Activated CD4-positive, alpha-beta memory T cell treated with anti-CD3 and anti-CD28 coated beads, Interleukin-2, amount 10 ng/mL, durations not matched to agents 7 days and 5 days (primary cell): ENCODE results near the gene HERPUD1. TPM values are rescaled to one million over a fixed set of nuclear protein-coding genes. Genes with fewer than 3 reads are reported as not detected.
"Not testable (repeated sequence)": the region's sequence is repeated elsewhere in the genome, so short reads cannot be mapped to it uniquely, and the experiment has no call there.

Source experiments
- CTCF ChIA-PET: fragments of 350-600 bp; sonication (Branson Sonifier 250); formaldehyde crosslinking; loops from one replicate; lab custom pipeline; 2021; ENCODE audit warnings: antibody characterized with exemption, inconsistent platforms; lab: Charles Lee
- POLR2A ChIA-PET: fragments of 350-600 bp; sonication (Branson Sonifier 250); formaldehyde crosslinking; loops from one replicate; lab custom pipeline; 2021; ENCODE audit warnings: antibody characterized with exemption; lab: Charles Lee
- DNase-seq: peaks from one replicate; pipeline ENCODE4 v3.0.0-alpha.2; 2020
- H3K27ac Mint-ChIP-seq: one replicate; pipeline ENCODE4 v1.8.0; 2021; ENCODE audit warnings: mild to moderate bottlenecking, mixed read lengths
- H3K27me3 Mint-ChIP-seq: one replicate; pipeline ENCODE4 v1.8.0; 2021; ENCODE audit warnings: mixed read lengths
- H3K36me3 Mint-ChIP-seq: one replicate; pipeline ENCODE4 v1.8.0; 2021; ENCODE audit warnings: low read depth, mixed read lengths
- H3K4me1 Mint-ChIP-seq: one replicate; pipeline ENCODE4 v1.8.0; 2021; ENCODE audit warnings: mixed read lengths
- H3K4me3 Mint-ChIP-seq: one replicate; pipeline ENCODE4 v1.8.0; 2021; ENCODE audit warnings: mild to moderate bottlenecking, mixed read lengths
- H3K9me3 Mint-ChIP-seq: one replicate; pipeline ENCODE4 v1.8.0; 2021; ENCODE audit warnings: mixed read lengths
- total RNA-seq, 2 experiments: library from RNA; stranded (reverse); gene quantifications; one replicate each; pipeline ENCODE4 v1.2.3, GENCODE V29; 2021

Gene HERPUD1
- total RNA-seq, 2 experiments from 2014 or later, result 166 to 171 TPM

DNA sequence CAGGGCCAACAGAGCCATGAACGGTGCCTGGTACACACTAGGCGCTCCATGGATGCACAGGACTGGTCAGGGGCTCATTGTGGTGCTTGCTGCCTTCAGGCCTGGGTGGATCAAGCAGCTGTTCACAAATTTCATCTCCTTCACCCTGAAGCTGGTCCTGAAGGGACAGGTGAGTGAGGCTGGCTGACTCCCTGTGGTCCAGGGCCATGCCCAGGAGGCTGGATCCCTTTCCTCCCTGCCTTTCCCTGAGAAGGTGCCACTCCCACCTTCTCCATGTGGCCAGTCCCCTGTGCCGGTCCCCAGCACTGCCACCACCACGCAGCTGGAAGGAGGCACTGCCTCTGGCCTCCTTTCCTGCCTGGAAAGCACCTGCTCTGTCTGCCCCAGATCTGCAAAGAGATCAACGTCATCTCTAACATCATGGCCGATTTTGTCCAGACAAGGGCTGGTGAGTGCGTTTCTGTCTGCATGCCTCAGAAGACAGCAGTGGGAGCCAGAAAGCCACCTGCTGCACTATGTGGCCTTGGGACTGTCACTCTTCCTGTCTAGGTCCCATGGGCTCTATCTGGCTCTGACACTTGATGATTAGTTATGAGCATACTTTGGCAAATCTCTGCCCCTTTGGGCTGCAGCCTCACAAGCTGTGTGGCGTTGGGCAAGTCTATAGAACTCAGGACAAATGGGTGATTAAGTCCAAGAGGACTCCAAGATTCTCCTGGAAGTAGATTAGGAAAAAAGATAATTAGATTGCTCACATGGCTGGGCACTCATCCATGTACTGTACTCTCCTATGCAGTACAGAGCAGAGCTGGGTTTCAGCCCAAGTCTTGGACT lies 39.2 kb downstream of the HERPUD1 start:
- ChIA-PET POLR2A (interaction anchor here (1.4 kb wide), 1 partner anchor 10 kb away, joined by 3 read pairs; no protein-coding TSS in a partner anchor), CTCF (interaction anchor here (1.1 kb wide), 1 partner anchor 15 kb away, joined by 5 read pairs; no protein-coding TSS in a partner anchor)
- H3K36me3 Mint-ChIP-seq, result no peaks in the 10 kb centered on the region

DNA sequence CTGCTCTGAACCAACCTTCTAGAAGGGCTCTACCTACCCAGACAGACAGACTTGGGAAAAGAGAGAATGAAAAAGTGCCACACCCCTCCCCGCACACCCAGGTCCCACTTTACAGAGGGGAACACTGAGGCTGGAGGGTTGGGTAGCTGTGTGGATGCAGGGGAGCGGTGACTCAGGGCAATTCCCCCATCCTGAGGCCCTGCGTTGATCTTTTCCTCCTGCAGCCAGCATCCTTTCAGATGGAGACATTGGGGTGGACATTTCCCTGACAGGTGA lies 39.8 kb downstream of the HERPUD1 start:
- Mint-ChIP-seq H3K27me3 (no peaks in the 10 kb centered on the region), H3K27ac (no peak overlapping the region), H3K36me3 (no peaks in the 10 kb centered on the region), H3K4me3 (no peak overlapping the region), H3K4me1 (peaks cover 20% of the 10 kb centered on the region), H3K9me3 (no peaks in the 10 kb centered on the region)
- POLR2A ChIA-PET, result no interaction called here
- DNase-seq, result no peak
- CTCF ChIA-PET, result no interaction called here

More for the DNA sequence above, 39.2 kb downstream of the HERPUD1 start:
- Mint-ChIP-seq H3K9me3 (no peaks in the 10 kb centered on the region), H3K27me3 (no peaks in the 10 kb centered on the region), H3K4me3 (no peak overlapping the region), H3K27ac (no peak overlapping the region), H3K4me1 (peaks cover 21% of the 10 kb centered on the region)
- no peak for DNase-seq

DNA sequence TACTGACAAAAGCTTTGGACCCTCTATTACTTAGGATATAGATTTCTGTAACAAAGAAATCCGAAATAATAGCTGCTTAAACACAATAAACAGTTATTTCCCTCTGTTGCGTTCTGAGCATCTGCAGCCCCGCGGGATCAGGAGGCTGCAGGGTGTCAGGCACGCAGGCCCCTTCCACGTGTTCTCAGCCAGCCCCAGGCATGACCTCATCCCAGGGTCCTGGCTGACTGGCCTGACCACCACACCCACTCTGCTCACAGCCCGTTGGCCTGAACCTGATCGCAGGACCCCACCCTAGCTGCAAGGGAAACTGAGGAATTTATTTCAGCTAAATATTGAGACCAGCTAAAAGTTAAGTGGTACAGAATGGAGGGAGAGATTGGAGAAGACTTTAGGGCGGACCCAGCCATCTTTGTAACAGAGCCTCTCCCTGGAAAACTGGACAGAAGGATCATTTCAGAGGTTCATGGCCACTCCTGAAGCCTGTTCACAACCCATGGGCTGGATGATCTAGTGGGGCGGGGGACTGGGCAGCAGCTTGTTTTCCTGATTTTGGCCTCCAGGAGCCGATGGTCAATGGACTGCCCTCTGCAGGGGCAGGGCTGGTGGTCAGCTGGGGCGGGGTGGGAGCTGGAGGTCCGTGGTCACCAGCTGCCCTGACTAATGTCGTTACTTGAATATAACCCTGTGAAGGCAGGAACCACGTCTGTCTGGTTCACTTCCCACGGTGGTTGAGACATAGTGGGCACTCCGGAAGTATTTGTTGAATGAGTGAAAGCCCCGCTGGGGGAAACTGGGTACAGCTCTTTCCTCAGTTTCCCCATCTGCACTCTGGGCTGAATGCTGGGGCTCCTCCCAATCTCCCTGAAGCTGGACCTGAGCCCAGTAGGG lies 40.7 kb downstream of the HERPUD1 start:
- CTCF ChIA-PET, result interaction anchor here (0.7 to 3.8 kb wide), 2 partner anchors 8 to 10 kb away, joined by 4 to 17 read pairs; no protein-coding TSS in a partner anchor
- H3K27me3 Mint-ChIP-seq, result no peaks in the 10 kb centered on the region
- no peaks in the 10 kb centered on the region for H3K36me3 Mint-ChIP-seq
- H3K4me3 Mint-ChIP-seq, result no peak overlapping the region
- H3K27ac Mint-ChIP-seq, result no peak overlapping the region
- no peaks in the 10 kb centered on the region for H3K9me3 Mint-ChIP-seq
- POLR2A ChIA-PET, result interaction anchor here (0.8 to 1.7 kb wide), 3 partner anchors 11 to 41 kb away, joined by 3 to 6 read pairs (median 4); partner anchors contain the start of genes HERPUD1 and NLRC5
- H3K4me1 Mint-ChIP-seq, result peaks cover 20% of the 10 kb centered on the region
- no peak for DNase-seq

DNA sequence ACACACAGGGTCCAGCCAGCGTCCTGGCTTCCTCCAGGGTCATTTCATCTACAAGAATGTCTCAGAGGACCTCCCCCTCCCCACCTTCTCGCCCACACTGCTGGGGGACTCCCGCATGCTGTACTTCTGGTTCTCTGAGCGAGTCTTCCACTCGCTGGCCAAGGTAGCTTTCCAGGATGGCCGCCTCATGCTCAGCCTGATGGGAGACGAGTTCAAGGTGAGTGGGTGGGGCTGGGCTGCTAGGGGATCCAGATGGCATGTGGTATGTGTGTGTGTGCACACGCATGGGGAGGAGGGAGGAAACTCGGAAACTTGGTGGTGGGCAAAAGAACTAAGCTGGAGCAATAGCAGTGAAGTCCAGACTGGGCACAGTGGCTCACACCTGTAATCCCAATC lies 41.4 kb downstream of the HERPUD1 start:
- DNase-seq, result no peak
- POLR2A ChIA-PET, result interaction anchor here (1.7 kb wide), 1 partner anchor 42 kb away, joined by 6 read pairs; the partner anchor contains the start of gene HERPUD1
- CTCF ChIA-PET, result interaction anchor here (3.8 kb wide), 1 partner anchor 9 kb away, joined by 17 read pairs; no protein-coding TSS in a partner anchor
- H3K4me3 Mint-ChIP-seq, result no peak overlapping the region
- H3K9me3 Mint-ChIP-seq, result no peaks in the 10 kb centered on the region
- peaks cover 20% of the 10 kb centered on the region for H3K4me1 Mint-ChIP-seq
- H3K27ac Mint-ChIP-seq, result no peak overlapping the region
- no peaks in the 10 kb centered on the region for H3K27me3 Mint-ChIP-seq
- H3K36me3 Mint-ChIP-seq, result no peaks in the 10 kb centered on the region

DNA sequence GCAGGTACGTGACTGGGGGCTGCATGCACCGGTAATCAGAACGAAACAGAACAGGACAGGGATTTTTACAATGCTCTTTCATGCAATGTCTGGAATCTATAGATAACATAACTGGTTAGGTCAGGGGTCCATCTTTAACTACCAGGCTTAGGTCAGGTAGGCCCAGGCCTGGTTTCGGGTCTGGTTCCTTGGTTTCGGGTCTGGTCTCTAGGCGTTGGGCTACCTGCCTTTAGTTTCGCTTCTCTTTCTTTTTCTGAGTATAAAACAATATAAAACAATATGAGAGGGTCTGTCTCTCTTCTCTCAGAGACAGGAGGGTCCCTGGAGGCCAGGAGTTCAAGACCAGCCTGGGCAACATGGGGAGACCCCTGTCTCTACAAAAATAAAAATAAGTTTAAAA lies 42.0 kb downstream of the HERPUD1 start:
- not testable (repeated sequence) for DNase-seq, H3K27me3 Mint-ChIP-seq, H3K4me3 Mint-ChIP-seq, H3K27ac Mint-ChIP-seq, H3K9me3 Mint-ChIP-seq, H3K36me3 Mint-ChIP-seq
- ChIA-PET POLR2A (interaction anchor here (1.7 kb wide), 1 partner anchor 42 kb away, joined by 6 read pairs; the partner anchor contains the start of gene HERPUD1), CTCF (interaction anchor here (1.0 to 3.8 kb wide), 2 partner anchors 9 to 10 kb away, joined by 3 to 17 read pairs; no protein-coding TSS in a partner anchor)
- H3K4me1 Mint-ChIP-seq, result peaks cover 20% of the 10 kb centered on the region

DNA sequence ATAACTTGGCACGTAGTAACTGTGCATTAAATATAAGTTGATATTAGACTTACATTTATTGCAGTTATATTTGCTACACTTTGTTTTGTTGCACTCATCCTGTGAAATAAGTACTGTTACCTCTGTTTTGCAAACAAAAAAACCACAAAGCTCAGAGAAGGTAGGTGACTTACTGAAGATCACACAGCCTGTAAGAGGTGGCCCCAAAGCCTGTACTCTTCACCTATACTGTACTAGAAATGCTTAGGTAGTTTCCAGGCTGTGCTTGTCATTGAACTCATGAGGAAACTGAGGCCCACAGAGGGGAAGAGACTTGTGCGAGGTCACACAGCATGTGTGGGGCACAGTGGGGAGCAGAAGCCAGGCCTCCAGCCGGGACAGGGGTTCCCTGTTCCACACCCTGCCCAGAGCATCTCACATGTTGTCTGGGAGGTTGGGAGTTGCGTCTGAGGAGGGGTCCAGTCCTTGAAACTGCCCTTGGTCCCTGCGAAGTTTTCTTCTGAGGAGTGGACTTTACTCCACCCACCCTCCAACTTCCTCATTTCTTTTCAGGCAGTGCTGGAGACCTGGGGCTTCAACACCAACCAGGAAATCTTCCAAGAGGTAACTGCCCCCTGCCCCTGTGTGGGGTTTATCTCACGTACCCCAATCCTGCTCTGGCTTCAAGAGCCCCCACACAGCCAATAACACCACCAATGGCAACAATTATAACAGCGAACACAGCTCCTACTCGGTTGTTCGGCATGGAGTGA lies 42.8 kb downstream of the HERPUD1 start:
- Mint-ChIP-seq H3K27me3 (no peaks in the 10 kb centered on the region), H3K36me3 (no peaks in the 10 kb centered on the region), H3K4me3 (no peak overlapping the region), H3K27ac (no peak overlapping the region), H3K9me3 (no peaks in the 10 kb centered on the region), H3K4me1 (peaks cover 20% of the 10 kb centered on the region)
- no peak for DNase-seq
- POLR2A ChIA-PET, result interaction anchor here (1.2 kb wide), 1 partner anchor 14 kb away, joined by 6 read pairs; the partner anchor contains the start of gene NLRC5
- CTCF ChIA-PET, result interaction anchor here (1.0 to 3.8 kb wide), 3 partner anchors 10 to 12 kb away, joined by 3 to 17 read pairs (median 4); no protein-coding TSS in a partner anchor

DNA sequence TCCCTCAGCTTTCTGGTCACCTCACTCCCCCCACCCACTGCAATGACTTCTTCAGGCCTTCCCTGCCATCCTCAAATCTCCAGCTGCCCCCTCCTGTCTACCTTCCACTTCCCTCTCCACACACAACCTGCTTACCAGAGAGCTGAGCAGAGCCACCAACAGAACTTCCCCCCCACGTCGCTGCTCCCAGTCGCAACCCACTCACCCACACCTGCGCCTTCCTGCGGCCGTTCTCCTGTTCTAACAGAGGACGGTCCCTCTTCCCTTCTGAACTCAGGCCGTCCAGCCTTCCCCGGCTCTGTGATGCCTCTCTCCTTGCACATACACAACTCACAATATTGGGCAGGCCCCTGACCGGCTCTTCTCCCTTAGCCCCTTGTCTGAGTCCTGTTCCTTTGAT lies 43.8 kb downstream of the HERPUD1 start:
- DNase-seq, result no peak
- peaks cover 3% of the 10 kb centered on the region for H3K36me3 Mint-ChIP-seq
- ChIA-PET POLR2A (interaction anchor here (0.8 to 1.2 kb wide), 3 partner anchors 8 to 13 kb away, joined by 3 to 6 read pairs (median 3); partner anchors contain the start of gene NLRC5), CTCF (interaction anchor here (2.2 to 3.8 kb wide), 3 partner anchors 11 kb away, joined by 4 to 24 read pairs (median 17); no protein-coding TSS in a partner anchor)
- H3K27me3 Mint-ChIP-seq, result no peaks in the 10 kb centered on the region
- no peaks in the 10 kb centered on the region for H3K9me3 Mint-ChIP-seq
- H3K4me3 Mint-ChIP-seq, result no peak overlapping the region
- no peak overlapping the region for H3K27ac Mint-ChIP-seq
- H3K4me1 Mint-ChIP-seq, result peaks cover 23% of the 10 kb centered on the region

DNA sequence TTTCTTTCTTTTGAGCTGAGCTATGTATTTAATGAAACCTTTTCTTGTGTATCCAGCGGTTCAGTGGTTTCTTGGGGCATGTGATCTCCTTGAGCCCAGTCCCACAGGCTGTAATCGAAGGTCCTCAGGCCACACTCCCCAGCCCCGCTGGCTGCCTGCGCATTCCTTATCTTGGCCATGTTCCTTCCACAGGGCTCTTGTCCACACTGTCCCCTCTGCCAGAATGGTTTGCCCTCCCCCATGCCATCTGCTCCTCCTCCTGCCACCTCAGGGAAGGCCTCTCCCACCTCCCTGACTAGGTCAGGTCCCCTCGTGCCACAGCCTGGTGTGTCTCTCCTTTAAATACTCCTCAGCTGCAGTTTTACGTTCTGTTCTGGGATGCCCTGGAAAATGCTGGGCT lies 45.3 kb downstream of the HERPUD1 start:
- Mint-ChIP-seq H3K4me1 (peaks cover 32% of the 10 kb centered on the region), H3K27me3 (no peaks in the 10 kb centered on the region), H3K27ac (no peak overlapping the region), H3K4me3 (no peak overlapping the region), H3K36me3 (peaks cover 12% of the 10 kb centered on the region), H3K9me3 (no peaks in the 10 kb centered on the region)
- DNase-seq, result no peak
- ChIA-PET CTCF (interaction anchor here (1.1 to 3.8 kb wide), 2 partner anchors 10 to 13 kb away, joined by 3 to 24 read pairs; no protein-coding TSS in a partner anchor), POLR2A (interaction anchor here (0.8 to 1.4 kb wide), 5 partner anchors 9 to 22 kb away, joined by 3 to 6 read pairs (median 4); partner anchors contain the start of gene NLRC5)

DNA sequence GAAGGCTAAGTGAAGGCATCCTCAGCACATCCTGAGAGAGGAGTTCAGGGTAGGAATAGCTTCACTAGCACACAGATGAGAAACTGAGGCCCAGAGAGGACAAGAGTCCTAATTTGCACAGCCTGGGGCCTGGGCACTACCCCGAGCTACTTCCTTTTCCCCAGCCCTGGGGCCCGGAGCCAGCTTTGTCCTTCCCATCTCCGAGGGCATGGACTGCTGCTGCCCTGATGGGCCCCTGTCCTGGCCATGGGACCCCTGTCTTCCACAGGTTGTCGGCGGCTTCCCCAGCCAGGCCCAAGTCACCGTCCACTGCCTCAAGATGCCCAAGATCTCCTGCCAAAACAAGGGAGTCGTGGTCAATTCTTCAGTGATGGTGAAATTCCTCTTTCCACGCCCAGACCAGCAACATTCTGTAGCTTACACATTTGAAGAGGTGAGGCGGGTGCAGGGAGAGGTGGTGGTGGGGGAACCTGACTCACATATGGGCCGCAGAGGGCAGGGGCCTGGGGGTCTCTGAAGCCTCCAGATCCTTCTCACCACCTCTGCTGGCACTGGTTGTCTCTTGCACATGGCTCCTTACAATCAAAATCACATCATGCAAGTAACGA lies 46.0 kb downstream of the HERPUD1 start:
- ChIA-PET POLR2A (interaction anchor here (0.8 to 1.4 kb wide), 3 partner anchors 8 to 12 kb away, joined by 4 to 6 read pairs (median 5); partner anchors contain the start of gene NLRC5), CTCF (interaction anchor here (3.8 kb wide), 1 partner anchor 13 kb away, joined by 24 read pairs; no protein-coding TSS in a partner anchor)
- H3K4me1 Mint-ChIP-seq, result peaks cover 38% of the 10 kb centered on the region
- DNase-seq, result no peak
- H3K27me3 Mint-ChIP-seq, result no peaks in the 10 kb centered on the region
- peaks cover 19% of the 10 kb centered on the region for H3K36me3 Mint-ChIP-seq
- no peaks in the 10 kb centered on the region for H3K9me3 Mint-ChIP-seq
- H3K4me3 Mint-ChIP-seq, result no peak overlapping the region
- no peak overlapping the region for H3K27ac Mint-ChIP-seq

DNA sequence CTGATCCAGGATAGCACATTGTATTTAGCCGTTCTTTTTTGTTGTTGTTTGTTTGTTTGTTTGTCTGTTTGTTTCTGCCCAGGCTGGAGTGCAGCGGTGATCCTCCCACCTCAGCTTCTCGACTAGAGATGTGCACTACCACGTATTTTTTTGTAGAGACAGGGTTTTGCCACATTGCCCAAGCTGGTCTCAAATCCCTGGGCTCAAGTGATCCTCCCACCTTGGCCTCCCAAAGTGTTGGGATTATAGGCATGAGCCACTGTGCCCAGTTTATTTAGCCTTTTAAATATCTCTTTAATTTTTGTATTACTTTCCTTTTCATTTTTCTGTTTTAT lies 48.2 kb downstream of the HERPUD1 start:
- POLR2A ChIA-PET, result interaction anchor here (1.6 kb wide), 1 partner anchor 9 kb away, joined by 7 read pairs; the partner anchor contains the start of gene NLRC5
- Mint-ChIP-seq H3K27me3 (no peaks in the 10 kb centered on the region), H3K4me3 (no peak overlapping the region), H3K27ac (no peak overlapping the region), H3K36me3 (peaks cover 34% of the 10 kb centered on the region), H3K4me1 (peaks cover 46% of the 10 kb centered on the region), H3K9me3 (no peaks in the 10 kb centered on the region)
- no peak for DNase-seq
- CTCF ChIA-PET, result interaction anchor here (1.5 kb wide), 1 partner anchor 16 kb away, joined by 6 read pairs; no protein-coding TSS in a partner anchor
